Erythroblast (primary cell): Measurements from ENCODE around the gene DICER1.

ENCODE experiments used
- GATA1 ChIP-seq: IDR thresholded peaks from 2 replicates; pipeline ENCODE4 v1.6.1; 2011; ENCODE audit warnings: low read depth, mild to moderate bottlenecking, control low read depth, low read length, moderate library complexity
- POLR2A ChIP-seq: IDR thresholded peaks from 2 replicates; pipeline ENCODE4 v1.6.1; 2011; ENCODE audit warnings: mild to moderate bottlenecking, low read length

GRCh38 chr14:95059126-95059525, 98.2 kb downstream of the DICER1 start:
- TF ChIP-seq POLR2A (no peak), GATA1 (no peak)
